Activated naive CD8-positive, alpha-beta T cell treated with anti-CD3 and anti-CD28 coated beads for 36 hours (primary cell): Measurements from ENCODE around the gene TMBIM4. TPM values are rescaled to one million over a fixed set of nuclear protein-coding genes. Genes with fewer than 3 reads are reported as not detected.
A peak's percentile ranks its signal among the peaks of the same experiment; 100 is the strongest.

Experiments
- DNase-seq: peaks from one replicate; pipeline ENCODE4 v3.0.0; 2021
- H3K27ac Mint-ChIP-seq: one replicate; pipeline ENCODE4 v1.8.0; 2022; ENCODE audit warnings: mild to moderate bottlenecking, moderate library complexity, mixed read lengths
- H3K27me3 Mint-ChIP-seq: one replicate; pipeline ENCODE4 v1.8.0; 2022; ENCODE audit warnings: mild to moderate bottlenecking, mixed read lengths
- H3K36me3 Mint-ChIP-seq: one replicate; pipeline ENCODE4 v1.8.0; 2021; ENCODE audit warnings: mild to moderate bottlenecking, mixed read lengths
- H3K4me1 Mint-ChIP-seq: one replicate; pipeline ENCODE4 v1.8.0; 2021; ENCODE audit warnings: mixed read lengths
- H3K4me3 Mint-ChIP-seq: one replicate; pipeline ENCODE4 v1.8.0; 2022; ENCODE audit warnings: mild to moderate bottlenecking, moderate library complexity, mixed read lengths
- H3K9me3 Mint-ChIP-seq: one replicate; pipeline ENCODE4 v1.8.0; 2022; ENCODE audit warnings: mixed read lengths
- total RNA-seq, 2 experiments: library from RNA; stranded (reverse); gene quantifications; one replicate each; pipeline ENCODE4 v1.2.3, GENCODE V29; 2021

TMBIM4 gene
- total RNA-seq, 2 experiments from 2014 or later, result 38.8 to 39.4 TPM

DNA sequence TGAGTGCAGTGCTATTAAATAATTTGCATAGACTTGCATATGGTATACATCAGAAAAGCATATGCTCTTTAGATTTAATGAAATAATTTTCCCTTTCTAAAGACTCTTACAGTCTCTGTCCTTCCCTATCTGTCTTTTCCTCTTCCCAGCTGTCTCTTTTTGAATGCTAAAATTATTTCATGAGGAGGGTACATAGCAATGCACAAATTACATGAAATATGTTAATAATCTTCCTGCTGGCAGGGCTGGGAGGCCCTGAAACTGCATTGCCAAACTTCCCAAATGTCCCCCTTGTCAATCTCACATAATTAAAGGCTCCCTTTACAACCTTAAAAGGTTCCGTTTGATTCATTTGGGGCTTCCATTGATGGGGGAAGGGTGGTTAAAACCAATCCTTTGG is 61.4 kb downstream of the TMBIM4 start:
- H3K4me1 Mint-ChIP-seq, result peaks cover 1% of the 10 kb centered on the region
- H3K9me3 Mint-ChIP-seq, result no peaks in the 10 kb centered on the region
- H3K4me3 Mint-ChIP-seq, result no peak overlapping the region
- no peak for DNase-seq
- no peaks in the 10 kb centered on the region for H3K36me3 Mint-ChIP-seq
- no peaks in the 10 kb centered on the region for H3K27me3 Mint-ChIP-seq
- no peak overlapping the region for H3K27ac Mint-ChIP-seq

DNA sequence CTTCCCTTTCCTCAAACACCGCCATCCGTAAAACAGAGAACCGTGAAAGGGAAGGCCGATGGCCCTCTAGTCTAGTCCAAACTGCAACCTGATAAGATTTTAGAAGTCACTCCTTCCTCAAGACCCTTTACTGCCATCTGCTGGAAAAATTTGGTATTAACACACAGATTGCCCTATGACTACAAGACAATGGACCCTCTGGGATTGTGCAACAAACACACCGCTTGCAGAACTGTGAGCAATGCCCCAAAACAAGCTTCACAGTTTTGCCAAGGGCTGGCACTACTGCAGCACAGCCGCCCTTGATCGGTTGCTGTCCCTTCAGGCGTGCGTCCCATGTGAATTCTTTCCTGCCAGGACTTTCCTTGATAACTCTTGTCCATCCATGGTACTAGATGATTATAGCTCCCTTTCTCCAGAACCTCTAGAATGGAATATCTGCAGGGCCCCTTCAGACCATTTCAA is 62.3 kb downstream of the TMBIM4 start:
- Mint-ChIP-seq H3K4me1 (peaks cover 1% of the 10 kb centered on the region), H3K27ac (no peak overlapping the region), H3K27me3 (no peaks in the 10 kb centered on the region), H3K36me3 (no peaks in the 10 kb centered on the region), H3K9me3 (no peaks in the 10 kb centered on the region), H3K4me3 (no peak overlapping the region)
- DNase-seq, result peak; percentile 33

DNA sequence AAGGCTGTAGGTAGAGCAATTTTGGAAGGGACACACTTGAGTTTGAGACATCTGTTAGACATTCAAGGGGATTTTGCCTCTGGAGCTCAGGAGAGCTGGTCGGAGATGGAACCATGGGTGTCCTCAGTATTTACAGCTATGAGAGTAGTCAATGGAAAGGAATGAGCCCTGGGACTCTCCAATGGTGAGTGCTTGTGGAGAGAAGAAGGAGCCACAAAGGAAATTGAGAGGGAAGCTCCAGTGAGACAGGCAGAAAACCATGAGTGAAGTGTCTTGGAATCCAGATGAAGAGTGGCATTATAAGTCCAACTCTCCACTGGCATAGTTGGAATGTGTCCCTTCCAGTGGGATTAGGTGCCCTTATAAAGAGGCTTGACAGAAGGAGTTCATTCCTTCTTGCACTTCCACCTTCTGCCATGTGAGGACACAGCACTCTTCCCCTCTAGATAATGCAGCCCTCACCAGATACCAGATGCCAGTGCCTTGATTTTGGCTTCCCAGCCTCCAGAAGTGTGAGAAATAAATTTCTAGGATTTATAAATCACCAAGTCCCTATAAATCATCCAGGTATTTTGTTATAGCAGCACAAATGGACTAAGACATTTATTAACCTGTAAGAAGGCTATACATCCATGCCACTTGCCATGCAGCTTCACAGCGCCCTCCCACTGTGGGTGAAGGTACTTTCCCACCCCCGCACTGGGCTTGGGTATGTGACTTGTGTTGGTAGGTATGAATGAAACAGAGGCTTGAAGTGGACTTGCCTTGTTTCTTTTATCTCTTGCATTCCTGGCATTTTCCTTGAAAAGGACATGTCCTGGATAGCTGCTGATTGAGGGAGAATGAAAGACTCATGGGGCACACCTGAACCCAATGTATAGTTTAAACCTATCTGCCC is 66.5 kb downstream of the TMBIM4 start:
- no peaks in the 10 kb centered on the region for H3K9me3 Mint-ChIP-seq
- peaks cover 22% of the 10 kb centered on the region for H3K27me3 Mint-ChIP-seq
- DNase-seq, result peak; percentile 3
- H3K27ac Mint-ChIP-seq, result no peak overlapping the region
- peaks cover 1% of the 10 kb centered on the region for H3K4me1 Mint-ChIP-seq
- H3K4me3 Mint-ChIP-seq, result no peak overlapping the region
- H3K36me3 Mint-ChIP-seq, result no peaks in the 10 kb centered on the region

DNA sequence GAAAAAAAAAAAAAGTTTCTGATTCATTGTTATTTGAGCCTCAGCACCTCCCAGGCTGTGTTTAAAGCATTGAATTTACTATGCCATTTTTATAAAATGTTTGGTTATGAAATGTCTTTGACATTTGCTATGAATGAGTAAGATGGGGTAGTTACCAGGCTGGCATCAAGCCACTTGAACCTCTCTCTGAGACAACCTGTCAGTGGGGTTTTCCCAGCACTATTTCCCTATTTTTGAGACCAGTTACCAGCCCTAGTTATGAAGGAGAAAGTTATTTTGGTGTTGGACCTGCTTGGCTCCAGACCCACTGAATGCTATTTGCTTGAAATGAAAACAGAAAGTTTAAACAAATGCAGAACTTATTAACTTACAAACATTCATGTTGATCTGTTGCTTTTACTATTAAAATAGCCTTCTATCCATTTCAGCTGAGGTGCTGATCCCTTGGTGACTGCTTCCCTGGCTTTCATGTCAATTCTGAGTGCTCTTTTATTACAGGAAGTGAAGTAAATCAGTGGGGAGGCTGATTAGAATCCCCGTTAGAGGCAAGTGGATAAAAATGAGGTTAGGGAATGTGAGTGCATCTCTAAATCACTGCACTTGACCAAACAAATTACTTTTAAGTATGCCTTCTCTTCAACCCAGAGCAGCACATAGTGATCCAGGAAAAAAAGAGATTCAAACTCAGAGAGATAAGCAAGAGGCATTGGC is 77.1 kb downstream of the TMBIM4 start:
- H3K27me3 Mint-ChIP-seq, result peaks cover 31% of the 10 kb centered on the region
- H3K9me3 Mint-ChIP-seq, result peaks cover 3% of the 10 kb centered on the region
- H3K4me3 Mint-ChIP-seq, result no peak overlapping the region
- H3K4me1 Mint-ChIP-seq, result peaks cover 2% of the 10 kb centered on the region
- no peak for DNase-seq
- no peak overlapping the region for H3K27ac Mint-ChIP-seq
- peaks cover 2% of the 10 kb centered on the region for H3K36me3 Mint-ChIP-seq

DNA sequence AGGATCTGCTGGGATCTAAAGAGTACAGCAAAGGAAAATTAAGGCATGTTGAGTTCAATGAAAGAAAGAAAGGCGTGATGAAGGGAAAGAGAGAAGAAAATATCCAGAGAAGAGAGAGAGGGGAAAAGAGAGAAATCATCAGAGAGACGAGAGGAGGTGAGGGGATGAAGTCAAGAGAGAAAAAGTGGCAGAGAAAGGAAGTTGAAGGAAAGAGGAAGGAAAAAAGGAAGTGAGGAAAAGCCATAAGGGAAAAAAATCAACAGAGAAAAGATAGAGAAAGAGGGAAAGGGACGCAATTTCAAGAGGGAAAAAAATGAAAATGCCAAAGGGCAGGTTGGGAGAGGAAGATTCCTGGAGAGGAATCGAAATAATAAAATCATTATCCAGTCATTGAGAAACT is 79.6 kb downstream of the TMBIM4 start:
- H3K9me3 Mint-ChIP-seq, result no peaks in the 10 kb centered on the region
- peaks cover 25% of the 10 kb centered on the region for H3K27me3 Mint-ChIP-seq
- peaks cover 2% of the 10 kb centered on the region for H3K4me1 Mint-ChIP-seq
- H3K36me3 Mint-ChIP-seq, result no peaks in the 10 kb centered on the region
- no peak for DNase-seq
- no peak overlapping the region for H3K27ac Mint-ChIP-seq
- no peak overlapping the region for H3K4me3 Mint-ChIP-seq

DNA sequence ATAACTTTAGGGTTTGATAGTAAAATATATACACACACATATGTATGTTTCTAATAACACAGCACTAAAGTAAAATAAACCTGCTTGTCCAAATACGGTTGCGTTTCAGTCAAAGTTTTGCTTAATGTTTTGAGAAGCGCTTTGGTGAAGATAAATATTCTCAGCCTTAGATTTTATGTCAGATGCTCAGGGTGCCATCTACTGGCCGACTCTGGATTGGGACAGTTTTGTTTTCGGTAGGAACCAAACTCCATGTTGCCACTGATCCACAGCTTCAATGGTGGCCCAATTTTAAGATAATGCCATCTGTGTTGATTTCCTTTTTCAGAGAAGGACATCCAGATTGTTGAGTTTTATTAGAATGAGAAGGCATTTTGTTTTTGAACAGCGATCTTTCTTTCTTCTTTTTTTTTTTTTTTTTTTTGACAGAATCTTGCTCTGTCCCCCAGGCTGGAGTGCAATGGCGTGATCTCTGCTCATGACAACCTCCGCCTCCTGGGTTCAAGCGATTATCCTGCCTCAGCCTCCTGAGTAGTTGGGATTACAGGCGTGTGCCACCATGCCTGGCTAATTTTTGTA is 82.3 kb downstream of the TMBIM4 start:
- Mint-ChIP-seq H3K4me3 (no peak overlapping the region), H3K27me3 (peaks cover 17% of the 10 kb centered on the region), H3K27ac (no peak overlapping the region), H3K4me1 (peaks cover under 1% of the 10 kb centered on the region), H3K36me3 (no peaks in the 10 kb centered on the region), H3K9me3 (peaks cover 2% of the 10 kb centered on the region)
- peak; percentile 49 for DNase-seq

DNA sequence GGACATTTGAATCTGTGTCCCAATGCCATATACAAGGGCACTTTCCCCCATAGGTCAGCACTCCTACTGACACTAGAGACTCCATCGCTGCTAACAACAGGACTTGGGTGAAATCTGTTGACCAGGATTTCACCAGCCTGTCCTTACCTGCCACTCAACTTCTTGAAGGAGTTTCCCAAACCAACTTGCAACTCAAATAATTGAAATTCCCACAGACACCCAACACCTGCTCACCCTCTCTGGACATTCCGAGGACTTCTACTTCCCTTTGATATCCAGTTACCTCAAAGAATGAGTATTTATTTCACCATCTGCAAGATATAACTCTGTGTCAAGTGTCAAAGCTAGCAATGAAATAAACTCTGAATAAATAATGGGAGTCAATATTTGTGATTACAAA is 83.8 kb downstream of the TMBIM4 start:
- Mint-ChIP-seq H3K4me1 (no peaks in the 10 kb centered on the region), H3K27ac (no peak overlapping the region), H3K9me3 (peaks cover 2% of the 10 kb centered on the region), H3K27me3 (peaks cover 17% of the 10 kb centered on the region), H3K4me3 (no peak overlapping the region), H3K36me3 (no peaks in the 10 kb centered on the region)
- no peak for DNase-seq

Other genes starting within 250 kb of the TMBIM4 start
- gene LLPH, start 39.2 kb downstream of the TMBIM4 start, total RNA-seq, result 10 to 100 TPM; 51.7 to 56.0 TPM
- under 1 TPM; 0.30 to 0.33 TPM for gene IRAK3, start 19.2 kb upstream of the TMBIM4 start, total RNA-seq
- 10 to 100 TPM; 13.5 to 13.7 TPM for gene HELB, start 132.5 kb upstream of the TMBIM4 start, total RNA-seq